GM23338 (cell line): ENCODE measurements around the gene LOXL1. TPM values are rescaled to one million over a fixed set of nuclear protein-coding genes. Genes with fewer than 3 reads are reported as not detected.

Source experiments
- ATAC-seq: fragments of 200-7000 bp; cut with Tn5 transposase; 3 replicates; pipeline ENCODE4 v1.9.1; 2020
- DNase-seq: peaks from one replicate; pipeline ENCODE4 v3.0.0-alpha.2; 2015; ENCODE audit warnings: low spot score
- H2AFZ ChIP-seq: fragments of 200-600 bp; sonication (generic); 2 replicates; pipeline ENCODE4 v1.8.0; 2016; ENCODE audit warnings: antibody characterized with exemption, mild to moderate bottlenecking, moderate library complexity
- H3F3A ChIP-seq: fragments of 200-600 bp; sonication (generic); replicated peaks from 2 replicates; pipeline ENCODE4 v1.8.0; 2017; ENCODE audit warnings: antibody characterized with exemption, mixed run types, low read depth
- H3K27ac ChIP-seq: fragments of 200-600 bp; sonication (generic); 2 replicates; pipeline ENCODE4 v1.6.1; 2016; ENCODE audit warnings: low read depth
- H3K27me3 ChIP-seq: fragments of 200-600 bp; sonication (generic); 2 replicates; pipeline ENCODE4 v1.8.0; 2016; ENCODE audit warnings: mild to moderate bottlenecking, mixed run types, moderate library complexity; ENCODE audit not compliant: insufficient read depth
- H3K36me3 ChIP-seq: fragments of 200-600 bp; sonication (generic); 2 replicates; pipeline ENCODE4 v1.8.0; 2016; ENCODE audit warnings: mild to moderate bottlenecking; ENCODE audit not compliant: insufficient read depth
- H3K4me1 ChIP-seq: fragments of 200-600 bp; sonication (generic); 2 replicates; pipeline ENCODE4 v1.8.0; 2016; ENCODE audit warnings: mild to moderate bottlenecking, moderate library complexity; ENCODE audit not compliant: insufficient read depth
- H3K4me2 ChIP-seq: fragments of 200-600 bp; sonication (generic); 2 replicates; pipeline ENCODE4 v1.7.1; 2017; ENCODE audit warnings: mixed run types
- H3K4me3 ChIP-seq: fragments of 200-600 bp; sonication (generic); 2 replicates; pipeline ENCODE4 v1.6.1; 2016; ENCODE audit warnings: mixed run types
- H3K79me2 ChIP-seq: fragments of 200-600 bp; sonication (generic); replicated peaks from 2 replicates; pipeline ENCODE4 v1.8.0; 2017; ENCODE audit warnings: mild to moderate bottlenecking; ENCODE audit not compliant: insufficient read depth
- H3K9me2 ChIP-seq: fragments of 200-600 bp; sonication (generic); 2 replicates; pipeline ENCODE4 v1.8.0; 2017; ENCODE audit not compliant: insufficient read depth
- H4K20me1 ChIP-seq: fragments of 200-600 bp; sonication (generic); replicated peaks from 2 replicates; pipeline ENCODE4 v1.8.0; 2017; ENCODE audit warnings: mild to moderate bottlenecking; ENCODE audit not compliant: insufficient read depth
- H3K27ac Mint-ChIP-seq: 2 replicates; pipeline ENCODE4 v1.8.0; 2020; ENCODE audit warnings: inconsistent platforms, mild to moderate bottlenecking, moderate library complexity, mixed read lengths
- H3K27me3 Mint-ChIP-seq: 3 replicates; pipeline ENCODE4 v1.8.0; 2022; ENCODE audit warnings: low read depth, mild to moderate bottlenecking, moderate library complexity, mixed read lengths, inconsistent platforms; ENCODE audit not compliant: insufficient read depth, poor library complexity
- H3K36me3 Mint-ChIP-seq: 3 replicates; pipeline ENCODE4 v1.8.0; 2021; ENCODE audit warnings: low read depth, mild to moderate bottlenecking, inconsistent platforms, moderate library complexity, mixed read lengths
- H3K4me1 Mint-ChIP-seq: 3 replicates; pipeline ENCODE4 v1.8.0; 2020; ENCODE audit warnings: mild to moderate bottlenecking, inconsistent platforms, mixed read lengths
- H3K4me3 Mint-ChIP-seq: 3 replicates; pipeline ENCODE4 v1.8.0; 2021; ENCODE audit warnings: moderate library complexity, mild to moderate bottlenecking, inconsistent platforms, mixed read lengths
- H3K9me3 Mint-ChIP-seq: 3 replicates; pipeline ENCODE4 v1.8.0; 2020; ENCODE audit warnings: moderate library complexity, mild to moderate bottlenecking, inconsistent platforms, mixed read lengths
- CREB1 ChIP-seq: fragments of 250-450 bp; sonication (Bioruptor Pico); IDR thresholded peaks from 2 replicates; pipeline ENCODE4 v1.5.0; 2020; ENCODE audit warnings: low read depth, mild to moderate bottlenecking, moderate library complexity
- CTCF ChIP-seq, 2 experiments: fragments of 200-600 bp in 1 of 2; sonication (generic) in 1 of 2; conservative IDR thresholded peaks; 2 replicates each; pipeline versions ENCODE4 v1.5.1 to v1.6.1; 2016 to 2017; ENCODE audit warnings: antibody characterized with exemption in 2 of 2, low read depth in 2 of 2, mild to moderate bottlenecking in 2 of 2, moderate library complexity in 1 of 2
- EZH2 ChIP-seq: fragments of 200-600 bp; sonication (generic); IDR thresholded peaks from one replicate; pipeline ENCODE4 v1.8.0; 2017; ENCODE audit warnings: antibody characterized with exemption, mild to moderate bottlenecking, low read depth; ENCODE audit not compliant: unreplicated experiment
- EZH2phosphoT487 ChIP-seq: fragments of 200-600 bp; sonication (generic); IDR thresholded peaks from one replicate; pipeline ENCODE4 v1.8.1; 2018; ENCODE audit warnings: antibody characterized with exemption; ENCODE audit not compliant: unreplicated experiment
- POLR2AphosphoS5 ChIP-seq: IDR thresholded peaks from 2 replicates; pipeline ENCODE4 v1.6.1; 2016; ENCODE audit warnings: antibody characterized with exemption, low read depth
- REST ChIP-seq: IDR thresholded peaks from one replicate; pipeline ENCODE4 v1.6.1; 2018; ENCODE audit warnings: antibody characterized with exemption; ENCODE audit not compliant: unreplicated experiment
- ZNF114 ChIP-seq: fragments of 250-450 bp; sonication (Bioruptor Pico); IDR thresholded peaks from 2 replicates; pipeline ENCODE4 v1.5.0; 2020; ENCODE audit warnings: mild to moderate bottlenecking, moderate library complexity
- ZNF331 ChIP-seq: fragments of 250-450 bp; sonication (Bioruptor Pico); IDR thresholded peaks from 2 replicates; pipeline ENCODE4 v1.5.0; 2020; ENCODE audit warnings: low read depth, mild to moderate bottlenecking, moderate library complexity
- polyA plus RNA-seq: library from polyadenylated mRNA; unstranded; fragments of >200 nt; fragmentation: Nextera tagmentation; extraction: Ambion mirVana; gene quantifications from 2 replicates; pipeline ENCODE4 v1.2.1, GENCODE V29; 2016
- total RNA-seq: library from RNA; depleted of rRNA; stranded (reverse); fragments of >200 nt; shearing (Covaris generic); gene quantifications from 2 replicates; pipeline ENCODE4 v1.2.3, GENCODE V29; 2014

LOXL1 gene
- total and polyA plus RNA-seq, 2 experiments from 2014 or later, result 6.9 to 10.8 TPM

- TF ChIP-seq ZNF114 (CRISPR knock-in tag), result no peak
- TF ChIP-seq REST, result no peak
Measured at GRCh38 chr15:73932381-73933191, 6.3 kb downstream of the LOXL1 start (continued).

- H3K4me3 Mint-ChIP-seq, result no peak overlapping the region
- no peak overlapping the region for H3K27ac Mint-ChIP-seq
- H2AFZ ChIP-seq, result no peak overlapping the region
- no peak overlapping the region for H3K4me3 ChIP-seq
- H3K36me3 Mint-ChIP-seq, result no peaks in the 10 kb centered on the region
- DNase-seq, result no peak
- no peak overlapping the region for H3K4me2 ChIP-seq
- H3K4me1 Mint-ChIP-seq, result peaks cover 22% of the 10 kb centered on the region
- H3F3A ChIP-seq, result no peaks in the 10 kb centered on the region
- no peaks in the 10 kb centered on the region for H3K79me2 ChIP-seq
- no peaks in the 10 kb centered on the region for H3K36me3 ChIP-seq
- no peaks in the 10 kb centered on the region for H3K27me3 ChIP-seq
- H4K20me1 ChIP-seq, result no peaks in the 10 kb centered on the region
- H3K27me3 Mint-ChIP-seq, result peaks cover 12% of the 10 kb centered on the region
- ATAC-seq, result no peak
- no peak overlapping the region for H3K27ac ChIP-seq
- no peaks in the 10 kb centered on the region for H3K9me2 ChIP-seq
- H3K4me1 ChIP-seq, result no peaks in the 10 kb centered on the region; the same call in 1 of the 2 replicates
- H3K9me3 Mint-ChIP-seq, result no peaks in the 10 kb centered on the region
- TF ChIP-seq CTCF (conservative IDR thresholded peaks at IDR 0.05; ENCODE audit: low read depth in 2 of 2) (no peak), POLR2AphosphoS5 (no peak), CREB1 (CRISPR knock-in tag) (no peak), EZH2phosphoT487 (no peak), REST (no peak), ZNF114 (CRISPR knock-in tag) (no peak), ZNF331 (CRISPR knock-in tag) (no peak), EZH2 (no peak)
Measured at GRCh38 chr15:73934281-73934680, 8.0 kb downstream of the LOXL1 start.
